Mucosa of rectum (tissue), 2 donors: Measurements from ENCODE around the gene ABCB6.
A peak's percentile ranks its signal among the peaks of the same experiment; 100 is the strongest.

ENCODE experiments used
- H3K27ac ChIP-seq, 2 donors: one replicate each; pipeline ENCODE4 v1.7.0; 2013; ENCODE audit warnings: inconsistent platforms in 2 of 2, low read depth in 2 of 2, low read length in 2 of 2
- H3K27me3 ChIP-seq, 2 donors: one replicate each; pipeline ENCODE4 v1.7.0; 2013; ENCODE audit warnings: low read length in 2 of 2; ENCODE audit not compliant: control insufficient read depth in 2 of 2, insufficient read depth in 2 of 2
- H3K36me3 ChIP-seq, 2 donors: one replicate each; pipeline ENCODE4 v1.7.0; 2013; ENCODE audit warnings: low read length in 2 of 2; ENCODE audit not compliant: control insufficient read depth in 2 of 2, insufficient read depth in 2 of 2
- H3K4me1 ChIP-seq, 2 donors: one replicate each; pipeline ENCODE4 v1.7.0; 2013; ENCODE audit warnings: low read length in 2 of 2, mild to moderate bottlenecking in 1 of 2; ENCODE audit not compliant: control insufficient read depth in 2 of 2, insufficient read depth in 2 of 2
- H3K4me3 ChIP-seq, 2 donors: one replicate each; pipeline ENCODE4 v1.7.0; 2013; ENCODE audit warnings: low read length in 2 of 2
- H3K9ac ChIP-seq, 2 donors: one replicate each; pipeline ENCODE4 v1.7.0; 2013; ENCODE audit warnings: low read length in 2 of 2, low read depth in 1 of 2, mild to moderate bottlenecking in 1 of 2
- H3K9me3 ChIP-seq, 2 donors: one replicate each; pipeline ENCODE4 v1.7.0; 2013; ENCODE audit warnings: low read length in 2 of 2; ENCODE audit not compliant: control insufficient read depth in 2 of 2
- donor health status: healthy.
- donor health status: Normal muscosa, but diverticular disease.

ABCB6 gene

GRCh38 chr2:219177552-219178376 lies 41.0 kb downstream of the ABCB6 start, which contains the start of gene RETREG2:
RETREG2 (plus strand) TSS chr2:219178275; CDS start chr2:219178353, 78 bp downstream.
- H3K9me3 ChIP-seq: no peaks in the 10 kb centered on the region
- peaks cover 50 to 53% of the 10 kb centered on the region in 2 donors for H3K36me3 ChIP-seq

GRCh38 chr2:219176818-219177551 lies 41.8 kb downstream of the ABCB6 start, which contains the start of gene CNPPD1:
CNPPD1 (minus strand) TSS chr2:219176925; CDS start chr2:219176828, 97 bp downstream.
- Histone ChIP-seq H3K4me1 (peaks cover 22 to 25% of the 10 kb centered on the region in 2 donors), H3K9ac (peak within 1 kb of the TSS; percentile 97 to 98), H3K36me3 (peaks cover 50 to 53% of the 10 kb centered on the region in 2 donors)

More at GRCh38 chr2:219177552-219178376, 41.0 kb downstream of the ABCB6 start, which contains the start of gene RETREG2:
- Histone ChIP-seq H3K4me1 (peaks cover 30% of the 10 kb centered on the region in 2 donors), H3K27me3 (no peaks in the 10 kb centered on the region), H3K9ac (peak within 1 kb of the TSS; percentile 97 to 98), H3K27ac (peak within 1 kb of the TSS; percentile 99 to 100), H3K4me3 (peak within 1 kb of the TSS; percentile 95 to 98)

GRCh38 chr2:219175928-219176817 lies 42.6 kb downstream of the ABCB6 start:
- H3K4me3 ChIP-seq: peak overlapping the region; percentile 95 to 98
- peak overlapping the region; percentile 99 to 100 for H3K27ac ChIP-seq
- H3K9me3 ChIP-seq: no peaks in the 10 kb centered on the region
- peaks cover 26 to 31% of the 10 kb centered on the region in 2 donors for H3K4me1 ChIP-seq
- H3K9ac ChIP-seq: peak overlapping the region; percentile 97 to 98
- no peaks in the 10 kb centered on the region for H3K27me3 ChIP-seq
- H3K36me3 ChIP-seq: peaks cover 50 to 53% of the 10 kb centered on the region in 2 donors

More at GRCh38 chr2:219176818-219177551, 41.8 kb downstream of the ABCB6 start, which contains the start of gene CNPPD1:
- H3K27ac ChIP-seq: peak within 1 kb of the TSS; percentile 99 to 100
- H3K27me3 ChIP-seq: no peaks in the 10 kb centered on the region
- H3K4me3 ChIP-seq: peak within 1 kb of the TSS; percentile 95 to 98
- H3K9me3 ChIP-seq: no peaks in the 10 kb centered on the region

- H3K27me3 ChIP-seq: no peaks in the 10 kb centered on the region
- peak overlapping the region; percentile 95 to 98 for H3K4me3 ChIP-seq
- H3K27ac ChIP-seq: peak overlapping the region in 1 of 2 donors; percentile 99
- H3K9ac ChIP-seq: peak overlapping the region; percentile 97 to 98
- H3K36me3 ChIP-seq: peaks cover 43 to 46% of the 10 kb centered on the region in 2 donors
- no peaks in the 10 kb centered on the region for H3K9me3 ChIP-seq
- peaks cover 26 to 36% of the 10 kb centered on the region in 2 donors for H3K4me1 ChIP-seq
Measured at GRCh38 chr2:219175486-219175885, 43.3 kb downstream of the ABCB6 start.

- H3K27ac ChIP-seq: no peak overlapping the region
- H3K9ac ChIP-seq: no peak overlapping the region
- H3K4me1 ChIP-seq: peaks cover 30 to 35% of the 10 kb centered on the region in 2 donors
- H3K27me3 ChIP-seq: no peaks in the 10 kb centered on the region
- no peaks in the 10 kb centered on the region for H3K9me3 ChIP-seq
- H3K4me3 ChIP-seq: peak overlapping the region in 1 of 2 donors; percentile 42
- H3K36me3 ChIP-seq: peaks cover 37 to 40% of the 10 kb centered on the region in 2 donors
Measured at GRCh38 chr2:219174801-219175200, 44.0 kb downstream of the ABCB6 start.

DNA sequence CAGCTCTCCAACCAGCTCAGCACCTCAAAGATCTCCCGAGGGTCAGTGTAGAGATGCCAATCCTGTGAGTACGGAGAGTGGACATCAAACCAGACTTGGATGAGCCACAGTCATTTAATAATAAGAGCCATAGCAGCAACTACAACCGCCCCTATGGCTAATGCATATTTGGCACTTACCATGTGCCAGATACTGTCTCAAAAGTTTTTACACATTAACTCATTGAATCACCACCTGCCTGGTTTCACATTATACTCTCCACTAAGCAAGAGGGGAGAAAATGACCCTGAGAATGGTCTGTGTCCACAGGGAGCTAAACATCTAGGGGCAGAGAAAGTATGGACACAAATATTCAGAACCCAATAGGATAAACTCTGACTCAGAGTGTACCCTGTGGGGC lies 44.6 kb downstream of the ABCB6 start:
- H3K9ac ChIP-seq: no peak overlapping the region
- no peaks in the 10 kb centered on the region for H3K9me3 ChIP-seq
- H3K27me3 ChIP-seq: no peaks in the 10 kb centered on the region
- no peak overlapping the region for H3K27ac ChIP-seq
- peaks cover 37% of the 10 kb centered on the region in 2 donors for H3K36me3 ChIP-seq
- no peak overlapping the region for H3K4me3 ChIP-seq
- peaks cover 28 to 29% of the 10 kb centered on the region in 2 donors for H3K4me1 ChIP-seq

- Histone ChIP-seq H3K9ac (no peak overlapping the region), H3K27ac (no peak overlapping the region), H3K4me3 (no peak overlapping the region), H3K4me1 (peaks cover 23% of the 10 kb centered on the region in 2 donors), H3K36me3 (peaks cover 37% of the 10 kb centered on the region in 2 donors), H3K27me3 (no peaks in the 10 kb centered on the region), H3K9me3 (no peaks in the 10 kb centered on the region)
Measured at GRCh38 chr2:219173176-219173575, 45.6 kb downstream of the ABCB6 start.

DNA sequence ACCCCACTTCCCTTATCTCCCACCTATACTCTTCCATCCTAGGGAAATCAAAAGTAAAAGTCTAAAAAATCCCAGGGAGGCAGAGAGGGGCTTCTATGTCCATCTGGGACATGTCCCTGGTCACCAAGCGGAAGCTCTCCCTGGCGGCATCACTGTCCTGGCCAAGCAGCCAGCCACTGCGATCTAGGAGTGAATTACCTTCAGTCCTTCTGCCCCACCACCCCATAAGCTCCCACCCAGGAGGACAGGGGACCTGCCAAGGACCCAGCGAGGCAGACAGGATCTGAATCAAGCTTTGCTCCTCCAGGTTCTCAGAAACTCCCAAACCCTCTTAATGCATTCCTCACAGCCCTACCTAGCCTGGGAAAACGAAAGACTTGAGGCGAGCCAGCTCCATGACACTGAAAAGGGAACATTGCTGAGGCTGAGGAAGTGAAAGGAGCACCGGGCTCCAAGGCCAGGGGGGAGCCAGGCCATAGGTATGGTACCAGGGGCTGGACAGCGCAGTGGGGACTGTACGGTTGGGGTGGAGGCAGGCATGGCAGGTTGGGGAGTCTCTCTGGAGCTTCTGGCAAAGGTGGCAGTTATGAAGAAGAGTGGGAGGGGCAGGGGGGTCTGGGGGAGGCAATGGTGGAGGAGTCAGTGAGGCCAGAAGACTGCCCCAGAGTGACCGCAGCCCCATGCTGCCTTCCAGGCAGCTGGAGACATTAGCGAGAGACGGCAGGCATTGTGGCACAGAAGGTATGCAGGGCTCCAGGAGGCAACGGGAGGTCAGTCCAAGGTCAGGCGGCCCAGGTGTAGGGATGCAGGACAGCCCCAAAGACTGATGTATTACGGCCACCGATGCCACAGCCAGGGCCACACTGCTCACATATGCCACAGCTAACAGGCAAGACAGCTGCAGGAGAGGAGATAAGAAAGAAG lies 46.3 kb downstream of the ABCB6 start:
- no peak overlapping the region for H3K9ac ChIP-seq
- peaks cover 37% of the 10 kb centered on the region in 2 donors for H3K36me3 ChIP-seq
- no peak overlapping the region for H3K27ac ChIP-seq
- no peaks in the 10 kb centered on the region for H3K27me3 ChIP-seq
- peaks cover 23% of the 10 kb centered on the region in 2 donors for H3K4me1 ChIP-seq
- no peaks in the 10 kb centered on the region for H3K9me3 ChIP-seq
- H3K4me3 ChIP-seq: no peak overlapping the region
